EL (cell line): ENCODE data around the gene WDR54.
A peak's percentile ranks its signal among the peaks of the same experiment; 100 is the strongest.

Source experiments
- DNase-seq: peaks from one replicate; pipeline ENCODE4 v3.0.0-alpha.2; 2016

WDR54 gene

GRCh38 chr2:74421221-74421870, at the start of gene WDR54, which contains the start of gene C2orf81:
Gene WDR54, plus strand, starts transcription at chr2:74421730. Its CDS starts 424 bp downstream, at chr2:74422154.
Gene C2orf81, minus strand, starts transcription at chr2:74421619. Its CDS starts 59 bp downstream, at chr2:74421560.
- peak; percentile 90 for DNase-seq

GRCh38 chr2:74372674-74373073, 48.9 kb upstream of the WDR54 start:
- DNase-seq: no peak

- no peak for DNase-seq
These were observed 48.3 kb upstream of the WDR54 start for GRCh38 chr2:74373221-74373676.

GRCh38 chr2:74373985-74374384, 47.5 kb upstream of the WDR54 start:
- DNase-seq: no peak

- peak; percentile 68 for DNase-seq
These were observed 46.9 kb upstream of the WDR54 start for GRCh38 chr2:74374509-74375205.

- no peak for DNase-seq
These were observed 45.7 kb upstream of the WDR54 start for GRCh38 chr2:74375838-74376237.

GRCh38 chr2:74378007-74378406, 43.5 kb upstream of the WDR54 start:
- no peak for DNase-seq

GRCh38 chr2:74379851-74380789, 41.4 kb upstream of the WDR54 start, which contains the start of gene DCTN1:
Gene DCTN1, minus strand, starts transcription at chr2:74380311. Its CDS starts 274 bp downstream, at chr2:74380037.
- DNase-seq: peak; percentile 65

GRCh38 chr2:74381751-74382150, 39.8 kb upstream of the WDR54 start:
- no peak for DNase-seq

GRCh38 chr2:74383254-74383653, 38.3 kb upstream of the WDR54 start:
- DNase-seq: peak; percentile 37

- DNase-seq: peak; percentile 41
These were observed 37.5 kb upstream of the WDR54 start for GRCh38 chr2:74384051-74384450.

- DNase-seq: no peak
These were observed 36.1 kb upstream of the WDR54 start for GRCh38 chr2:74385396-74385795.

GRCh38 chr2:74387346-74387745, 34.2 kb upstream of the WDR54 start:
- no peak for DNase-seq

- no peak for DNase-seq
These were observed 30.9 kb upstream of the WDR54 start for GRCh38 chr2:74390606-74391005.

- DNase-seq: peak; percentile 48
These were observed 30.3 kb upstream of the WDR54 start for GRCh38 chr2:74391209-74391579.

- peak; percentile 84 for DNase-seq
These were observed 29.7 kb upstream of the WDR54 start for GRCh38 chr2:74391580-74392448.

- DNase-seq: no peak
These were observed 29.1 kb upstream of the WDR54 start for GRCh38 chr2:74392449-74392743.

- DNase-seq: no peak
These were observed 28.0 kb upstream of the WDR54 start for GRCh38 chr2:74393525-74393924.

GRCh38 chr2:74396149-74396548, 25.4 kb upstream of the WDR54 start:
- DNase-seq: no peak

- peak; percentile 40 for DNase-seq
These were observed 21.7 kb upstream of the WDR54 start for GRCh38 chr2:74399785-74400184.

GRCh38 chr2:74401891-74402290, 19.6 kb upstream of the WDR54 start:
- DNase-seq: no peak

- DNase-seq: no peak
These were observed 15.5 kb upstream of the WDR54 start for GRCh38 chr2:74406035-74406434.
